GM19328 (cell line): Measurements from ENCODE around the gene BCAP31.
A peak's percentile ranks its signal among the peaks of the same experiment; 100 is the strongest.

ENCODE experiments used
- ATAC-seq: cut with Tn5 transposase; IDR thresholded peaks from one replicate; pipeline ENCODE4 v1.9.1; 2021; ENCODE audit warnings: mild to moderate bottlenecking, moderate library complexity; ENCODE audit not compliant: unreplicated experiment

The BCAP31 gene

GRCh38 chrX:153724252-153725038 is at the start of gene BCAP31, which contains the start of gene ABCD1:
Gene BCAP31 (minus strand): TSS chrX:153724387. CDS start chrX:153723244, 1,143 bp downstream.
Gene ABCD1 (plus strand): TSS chrX:153724856. CDS start chrX:153725267, 411 bp downstream.
- peak; percentile 55 for ATAC-seq

- no peak for ATAC-seq
These were observed 49.0 kb upstream of the BCAP31 start for GRCh38 chrX:153773218-153773611.

GRCh38 chrX:153772316-153773217 is 48.4 kb upstream of the BCAP31 start:
- ATAC-seq = no peak

GRCh38 chrX:153771415-153772315 is 47.5 kb upstream of the BCAP31 start:
- ATAC-seq = no peak

GRCh38 chrX:153770601-153771414 is 46.6 kb upstream of the BCAP31 start:
- ATAC-seq = no peak

GRCh38 chrX:153769865-153770600 is 45.8 kb upstream of the BCAP31 start:
- no peak for ATAC-seq

GRCh38 chrX:153769158-153769864 is 45.1 kb upstream of the BCAP31 start:
- no peak for ATAC-seq

- no peak for ATAC-seq
These were observed 44.3 kb upstream of the BCAP31 start for GRCh38 chrX:153768311-153769157.

GRCh38 chrX:153767674-153768055 is 43.5 kb upstream of the BCAP31 start:
- no peak for ATAC-seq

GRCh38 chrX:153766871-153767673 is 42.9 kb upstream of the BCAP31 start:
- ATAC-seq = no peak

- no peak for ATAC-seq
These were observed 42.1 kb upstream of the BCAP31 start for GRCh38 chrX:153766098-153766817.

GRCh38 chrX:153765138-153766079 is 41.2 kb upstream of the BCAP31 start:
- no peak for ATAC-seq

- no peak for ATAC-seq
These were observed 40.6 kb upstream of the BCAP31 start for GRCh38 chrX:153764786-153765137.

GRCh38 chrX:153763989-153764755 is 40.0 kb upstream of the BCAP31 start, which contains the start of gene PLXNB3:
Gene PLXNB3 (plus strand): TSS chrX:153764249. CDS start chrX:153765536, 1,287 bp downstream.
- no peak for ATAC-seq
